ENCODE measurements around the gene CD69.
"Not testable (repeated sequence)": the region's sequence is repeated elsewhere in the genome, so short reads cannot be mapped to it uniquely, and the experiment has no call there.

Gene CD69

GRCh38 chr12:9749640-9750039, 11.1 kb downstream of the CD69 start:
- no peak overlapping the region for H3K27ac ChIP-seq
- TF ChIP-seq CTCF (conservative IDR thresholded peaks at IDR 0.05), result no peak

- no peak for TF ChIP-seq CTCF (conservative IDR thresholded peaks at IDR 0.05)
- no peak overlapping the region for H3K27ac ChIP-seq
These were observed 15.5 kb downstream of the CD69 start for GRCh38 chr12:9745199-9745598.

GRCh38 chr12:9742661-9743060, 18.0 kb downstream of the CD69 start:
- no peak for TF ChIP-seq CTCF (conservative IDR thresholded peaks at IDR 0.05)
- H3K27ac ChIP-seq, result no peak overlapping the region

GRCh38 chr12:9741726-9742125, 19.0 kb downstream of the CD69 start:
- H3K27ac ChIP-seq, result no peak overlapping the region
- no peak for TF ChIP-seq CTCF (conservative IDR thresholded peaks at IDR 0.05)

GRCh38 chr12:9740106-9740750, 20.5 kb downstream of the CD69 start:
- H3K27ac ChIP-seq, result peak overlapping the region; percentile 44; the same call in 1 of the 2 replicates
- no peak for TF ChIP-seq CTCF (conservative IDR thresholded peaks at IDR 0.05)

DNA sequence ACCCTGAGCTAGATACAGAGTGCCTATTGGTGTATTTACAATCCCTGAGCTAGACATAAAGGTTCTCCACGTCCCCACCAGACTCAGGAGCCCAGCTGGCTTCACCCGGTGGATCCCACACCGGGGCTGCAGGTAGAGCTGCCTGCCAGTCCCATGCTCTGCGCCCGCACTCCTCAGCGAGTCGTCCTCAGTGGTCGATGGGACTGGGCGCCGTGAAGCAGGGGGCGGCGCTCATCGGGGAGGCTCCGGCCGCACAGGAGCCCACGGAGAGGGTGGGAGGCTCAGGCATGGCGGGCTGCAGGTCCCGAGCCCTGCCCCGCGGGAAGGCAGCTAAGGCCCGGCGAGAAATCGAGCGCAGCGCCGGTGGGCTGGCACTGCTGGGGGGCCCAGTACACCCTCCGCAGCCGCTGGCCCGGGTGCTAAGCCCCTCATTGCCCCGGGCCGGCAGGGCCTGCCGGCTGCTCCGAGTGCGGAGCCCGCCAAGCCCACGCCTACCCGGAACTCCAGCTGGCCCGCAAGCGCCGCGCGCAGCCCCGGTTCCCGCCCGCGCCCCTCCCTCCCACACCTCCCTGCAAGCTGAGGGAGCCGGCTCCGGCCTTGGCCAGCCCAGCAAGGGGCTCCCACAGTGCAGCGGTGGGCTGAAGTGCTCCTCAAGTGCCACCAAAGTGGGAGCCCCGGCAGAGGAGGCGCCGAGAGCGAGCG, 21.1 kb downstream of the CD69 start:
- peak overlapping the region; percentile 44; the same call in 1 of the 2 replicates for H3K27ac ChIP-seq

DNA sequence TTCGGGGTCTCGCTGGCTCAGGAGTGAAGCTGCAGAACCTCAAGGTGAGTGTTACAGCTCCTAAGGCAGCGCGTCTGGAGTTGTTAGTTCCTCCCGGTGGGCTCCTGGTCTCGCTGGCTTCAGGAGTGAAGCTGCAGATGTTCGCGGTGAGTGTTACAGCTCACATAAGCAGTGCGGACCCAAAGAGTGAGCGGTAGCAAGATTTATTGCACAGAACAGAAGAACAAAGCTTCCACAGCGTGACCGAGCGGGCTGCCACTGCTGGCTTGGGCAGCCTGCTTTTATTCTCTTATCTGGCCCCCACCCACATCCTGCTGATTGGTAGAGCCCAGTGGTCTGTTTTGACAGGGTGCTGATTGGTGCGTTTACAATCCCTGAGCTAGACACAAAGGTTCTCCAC, 21.8 kb downstream of the CD69 start:
- not testable (repeated sequence) for H3K27ac ChIP-seq

GRCh38 chr12:9736936-9737705, 23.6 kb downstream of the CD69 start:
- no peak for TF ChIP-seq CTCF (conservative IDR thresholded peaks at IDR 0.05)
- H3K27ac ChIP-seq, result no peak overlapping the region
